Prostate gland (tissue), 2 donors: ENCODE results near the gene PKNOX2.

Source experiments
- CTCF ChIP-seq, 4 experiments: fragments of 200-600 bp in 2 of 4; fragments of 450-650 bp in 2 of 4; sonication (generic) in 2 of 4; IDR thresholded peaks; 1 replicate in 3 of 4; 2 replicates in 1 of 4; pipeline ENCODE4 v1.5.1; 2016 to 2019; ENCODE audit warnings: antibody characterized with exemption in 4 of 4, mild to moderate bottlenecking in 2 of 4, moderate library complexity in 2 of 4
- POLR2A ChIP-seq: fragments of 450-650 bp; IDR thresholded peaks from one replicate; pipeline ENCODE4 v1.6.1; 2016; ENCODE audit warnings: antibody characterized with exemption, mild to moderate bottlenecking
- POLR2AphosphoS5 ChIP-seq: sonication (generic); formaldehyde crosslinking; IDR thresholded peaks from one replicate; pipeline ENCODE4 v1.6.1; 2017; ENCODE audit warnings: antibody characterized with exemption

DNA sequence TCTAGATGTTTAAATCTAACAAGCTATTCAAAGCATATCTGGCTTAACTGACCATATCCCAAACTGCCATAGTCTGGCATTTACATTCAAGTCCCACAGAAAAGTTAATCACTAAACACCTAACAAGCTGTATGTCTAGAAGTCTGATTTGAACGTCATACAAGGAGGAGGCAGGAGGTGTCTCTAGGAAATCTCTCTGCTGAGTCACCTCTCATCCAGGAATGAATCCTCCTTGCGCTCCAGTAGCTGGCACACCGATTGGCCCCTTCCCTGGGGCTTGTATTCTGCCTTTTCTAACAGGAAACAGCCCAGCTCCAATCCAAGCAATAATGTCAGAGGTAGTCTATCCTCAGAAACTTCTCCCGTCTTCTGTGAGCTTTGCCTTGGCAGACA, 299.7 kb downstream of the PKNOX2 start:
- TF ChIP-seq CTCF (IDR thresholded peaks at IDR 0.05) (no peak), POLR2AphosphoS5 (no peak), POLR2A (no peak)
